ENCODE results near the gene TXNL4B. TPM values are rescaled to one million over a fixed set of nuclear protein-coding genes. Genes with fewer than 3 reads are reported as not detected.
"Not testable (repeated sequence)": the region's sequence is repeated elsewhere in the genome, so short reads cannot be mapped to it uniquely, and the experiment has no call there.

The TXNL4B gene
- polyA plus RNA-seq, 4 donors: 18.8 to 22.8 (median 20.6) TPM

DNA sequence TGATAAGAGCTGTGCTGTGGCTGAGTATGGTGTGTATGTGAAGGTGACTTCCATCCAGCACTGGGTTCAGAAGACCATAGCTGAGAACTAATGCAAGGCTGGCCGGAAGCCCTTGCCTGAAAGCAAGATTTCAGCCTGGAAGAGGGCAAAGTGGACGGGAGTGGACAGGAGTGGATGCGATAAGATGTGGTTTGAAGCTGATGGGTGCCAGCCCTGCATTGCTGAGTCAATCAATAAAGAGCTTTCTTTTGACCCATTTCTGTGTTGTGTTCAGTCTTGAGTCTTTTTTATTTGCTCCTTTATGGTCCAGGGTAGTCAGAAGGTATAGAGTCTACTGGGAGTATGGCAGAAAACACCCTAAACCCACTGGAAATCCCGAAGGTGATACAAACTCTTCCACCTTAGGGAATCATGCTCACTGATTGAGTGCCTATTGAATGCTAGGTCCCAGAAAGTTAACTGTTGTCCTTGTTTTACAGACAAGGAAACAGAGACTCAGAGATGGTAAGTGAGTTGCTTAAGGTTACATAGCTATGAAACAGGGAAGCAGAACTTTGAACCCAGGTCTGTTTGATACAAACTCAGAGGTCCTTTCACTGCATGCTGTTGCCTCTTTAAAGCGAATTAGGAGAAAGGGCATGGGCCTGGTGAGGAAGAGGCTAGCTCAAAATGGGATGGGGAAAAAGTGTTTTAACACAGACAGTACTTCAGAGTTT is 16.3 kb downstream of the TXNL4B start:
- not testable (repeated sequence) for DNase-seq (ENCODE audit: low read depth in 4 of 4, low spot score in 2 of 4)

DNA sequence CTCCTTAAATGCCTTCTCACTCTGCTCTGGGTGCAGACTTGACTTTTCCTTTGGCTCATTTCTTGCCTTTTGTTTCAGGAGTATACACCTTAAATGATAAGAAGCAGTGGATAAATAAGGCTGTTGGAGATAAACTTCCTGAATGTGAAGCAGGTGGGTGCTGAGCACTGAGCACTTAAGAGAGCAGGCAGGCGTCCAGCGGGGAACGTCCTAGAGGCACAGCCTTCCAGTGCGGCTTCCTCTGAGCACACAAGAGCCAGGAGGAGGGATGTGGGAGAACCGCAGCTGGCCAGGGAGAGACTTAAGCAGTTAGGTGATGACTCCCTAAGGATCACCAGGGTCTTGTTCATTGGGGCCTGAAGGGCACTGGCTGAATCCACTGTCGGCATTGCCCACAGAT is 18.4 kb downstream of the TXNL4B start:
- not testable (repeated sequence) for DNase-seq (ENCODE audit: low read depth in 4 of 4, low spot score in 2 of 4)

DNA sequence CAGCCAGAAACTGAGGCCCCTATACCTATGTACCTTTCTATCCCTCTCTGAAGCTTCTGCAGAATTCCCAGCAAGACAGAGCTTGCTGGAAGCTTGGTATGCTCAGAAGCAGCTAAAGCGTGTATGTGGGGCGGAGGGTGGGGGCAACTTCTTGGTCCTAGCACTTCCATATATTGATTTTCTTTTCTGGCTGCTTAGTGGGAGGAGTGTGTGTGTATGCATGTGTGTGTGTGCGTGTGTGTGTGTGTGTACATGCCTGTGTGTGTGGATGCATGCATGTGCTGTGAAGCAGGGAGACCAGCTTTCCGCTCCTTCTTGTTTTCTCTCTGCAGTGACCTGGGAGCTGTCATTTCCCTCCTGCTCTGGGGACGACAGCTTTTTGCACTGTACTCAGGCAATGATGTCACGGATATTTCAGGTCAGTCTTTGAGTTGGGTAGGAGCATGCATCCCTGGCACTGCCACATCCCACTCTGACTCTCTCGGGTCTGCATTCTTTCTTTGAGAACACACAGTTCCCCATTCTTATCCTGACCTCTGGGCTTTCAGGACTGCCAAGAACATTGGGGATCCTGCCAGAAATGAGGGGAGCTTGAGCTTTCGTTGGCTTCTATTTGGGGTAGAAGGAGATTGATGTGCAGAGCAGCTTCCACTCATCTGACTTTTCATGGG is 19.7 kb downstream of the TXNL4B start:
- DNase-seq (ENCODE audit: low read depth in 4 of 4, low spot score in 2 of 4): no peak

DNA sequence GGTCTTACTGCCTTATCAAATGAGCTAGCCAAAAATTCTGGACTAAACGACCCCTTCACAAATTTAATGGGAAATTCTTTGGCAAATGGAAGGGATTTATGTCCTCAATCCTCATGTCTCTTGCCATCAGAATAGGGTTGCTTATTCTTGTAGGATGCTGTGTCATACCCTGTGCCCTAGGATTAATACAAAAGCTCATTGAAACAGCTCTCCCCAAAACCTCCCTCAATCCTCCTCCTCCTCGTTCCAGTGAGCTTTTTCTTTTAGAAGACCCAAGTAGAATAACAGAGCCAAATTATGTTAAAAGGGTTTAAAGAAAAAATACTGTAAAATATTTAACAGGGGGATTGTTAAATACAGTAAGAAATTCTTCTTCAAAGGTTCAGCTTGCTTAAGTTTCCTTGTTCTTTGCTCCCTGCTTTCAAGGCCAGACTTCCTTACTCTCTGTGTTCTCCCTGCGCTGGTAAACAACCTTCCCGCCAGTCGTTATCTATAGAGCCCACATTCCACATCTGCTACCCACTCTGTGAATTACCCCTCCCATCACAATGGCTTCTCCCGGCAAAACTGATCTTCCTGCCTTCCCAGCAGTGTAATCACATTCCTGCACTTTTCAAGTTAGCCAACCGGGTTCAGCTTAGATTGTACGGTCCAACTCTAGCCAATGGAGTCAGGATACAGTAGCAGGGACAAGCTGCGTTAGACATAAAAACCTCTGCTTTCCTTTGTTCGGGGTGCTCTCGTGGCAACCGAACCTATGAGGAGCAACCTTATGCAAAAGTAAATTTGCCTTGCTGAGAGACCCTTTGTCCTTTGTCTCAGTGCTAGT is 20.7 kb downstream of the TXNL4B start:
- no peak for DNase-seq (ENCODE audit: low read depth in 4 of 4, low spot score in 2 of 4)

DNA sequence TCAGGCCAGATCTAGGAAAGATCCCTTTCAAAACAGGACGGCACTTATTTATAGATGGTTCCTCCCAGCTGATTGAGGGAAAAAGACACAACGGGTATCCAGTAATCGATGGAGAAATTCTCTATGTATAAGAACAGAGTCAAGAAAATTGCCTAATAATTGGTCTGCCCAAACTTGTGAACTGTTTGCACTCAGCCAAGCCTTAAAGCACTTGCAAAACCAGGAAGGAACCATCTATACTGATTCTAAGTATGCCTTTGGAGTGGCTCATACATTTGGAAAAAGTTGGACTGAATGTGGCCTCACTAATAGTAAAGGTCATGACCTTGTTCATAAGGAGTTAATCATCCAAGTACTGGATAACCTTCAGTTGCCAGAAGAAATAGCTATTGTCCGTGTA is 24.5 kb downstream of the TXNL4B start:
- DNase-seq (ENCODE audit: low read depth in 4 of 4, low spot score in 2 of 4): no peak

DNA sequence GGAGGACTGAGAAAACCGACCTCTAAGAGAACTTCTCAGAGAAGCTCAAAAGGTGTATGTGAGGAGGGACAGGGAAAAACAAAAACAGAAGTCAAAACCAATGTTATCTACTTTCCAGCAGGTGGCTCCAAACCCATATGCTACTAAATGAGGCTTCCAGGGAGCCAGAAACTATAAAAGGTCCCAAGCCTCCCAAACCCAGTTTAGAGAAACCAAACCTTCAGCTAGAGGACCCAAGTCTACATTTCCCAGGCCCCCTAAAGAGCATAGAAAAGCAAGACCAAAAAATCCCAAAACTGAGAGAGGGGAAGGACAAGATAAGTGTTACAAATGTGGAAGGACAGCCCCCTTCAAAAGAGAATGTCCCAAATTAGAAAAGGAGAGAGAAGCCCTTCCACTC is 26.7 kb downstream of the TXNL4B start:
- peak in 2 of 4 donors; percentile 5 to 49 for DNase-seq (ENCODE audit: low read depth in 4 of 4, low spot score in 2 of 4)

DNA sequence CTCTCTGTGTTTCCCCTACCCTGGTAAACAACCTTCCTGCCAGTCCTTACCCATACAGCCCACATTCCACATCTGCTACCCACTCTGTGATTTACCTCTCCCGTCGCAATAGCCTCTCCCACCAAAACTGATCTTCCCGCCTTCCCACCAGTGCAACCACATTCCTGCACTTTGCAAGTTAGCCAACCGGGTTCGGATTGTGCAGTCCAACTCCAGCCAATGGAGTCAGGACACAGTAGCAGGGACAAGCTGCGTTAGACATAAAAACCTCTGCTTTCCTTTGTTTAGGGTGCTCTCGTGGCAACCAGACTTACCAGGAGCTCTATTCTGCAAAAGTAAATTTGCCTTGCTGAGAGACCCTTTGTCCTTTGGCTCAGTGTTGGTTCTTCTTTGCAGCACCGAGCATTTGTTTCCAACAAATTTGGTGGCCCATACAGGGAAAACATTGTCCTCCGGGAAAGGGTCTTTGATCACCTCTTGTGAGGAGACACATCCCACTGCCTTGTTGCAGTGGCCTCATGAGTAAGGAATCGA is 29.0 kb downstream of the TXNL4B start:
- no peak for DNase-seq (ENCODE audit: low read depth in 4 of 4, low spot score in 2 of 4)

DNA sequence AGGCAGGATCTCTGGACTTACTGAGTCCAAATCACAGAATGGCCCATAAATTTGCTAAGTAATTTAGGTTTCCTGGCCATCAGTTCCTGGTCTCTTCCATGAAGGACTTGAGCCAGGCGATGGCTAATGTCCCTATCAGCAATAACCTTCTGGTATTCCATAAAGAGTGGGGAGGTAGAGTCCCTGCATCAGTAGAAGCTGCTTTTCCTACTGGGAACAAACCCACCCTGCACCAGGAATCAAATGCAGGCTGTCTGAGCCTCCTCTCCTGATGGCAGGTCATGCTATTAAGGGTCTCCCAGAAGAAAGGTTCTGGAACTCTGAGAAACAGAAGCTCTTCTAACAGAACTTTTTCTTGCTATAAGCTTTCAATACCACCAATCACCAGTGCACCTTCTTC is 31.9 kb downstream of the TXNL4B start:
- DNase-seq (ENCODE audit: low read depth in 4 of 4, low spot score in 2 of 4): no peak

DNA sequence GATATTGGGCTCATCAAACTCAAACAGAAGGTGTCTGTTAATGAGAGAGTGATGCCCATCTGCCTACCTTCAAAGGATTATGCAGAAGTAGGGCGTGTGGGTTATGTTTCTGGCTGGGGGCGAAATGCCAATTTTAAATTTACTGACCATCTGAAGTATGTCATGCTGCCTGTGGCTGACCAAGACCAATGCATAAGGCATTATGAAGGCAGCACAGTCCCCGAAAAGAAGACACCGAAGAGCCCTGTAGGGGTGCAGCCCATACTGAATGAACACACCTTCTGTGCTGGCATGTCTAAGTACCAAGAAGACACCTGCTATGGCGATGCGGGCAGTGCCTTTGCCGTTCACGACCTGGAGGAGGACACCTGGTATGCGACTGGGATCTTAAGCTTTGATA is 33.0 kb downstream of the TXNL4B start:
- no peak for DNase-seq (ENCODE audit: low read depth in 4 of 4, low spot score in 2 of 4)

DNA sequence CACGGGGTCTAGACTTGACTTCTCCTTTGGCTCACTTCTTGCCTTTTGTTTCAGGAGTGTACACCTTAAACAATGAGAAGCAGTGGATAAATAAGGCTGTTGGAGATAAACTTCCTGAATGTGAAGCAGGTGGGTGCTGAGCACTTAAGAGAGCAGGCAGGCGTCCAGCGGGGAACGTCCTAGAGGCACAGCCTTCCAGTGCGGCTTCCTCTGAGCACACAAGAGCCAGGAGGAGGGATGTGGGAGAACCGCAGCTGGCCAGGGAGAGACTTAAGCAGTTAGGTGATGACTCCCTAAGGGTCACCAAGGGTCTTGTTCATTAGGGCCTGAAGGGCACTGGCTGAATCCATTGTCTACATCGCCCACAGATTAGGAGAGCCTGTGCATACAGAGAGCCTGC is 34.4 kb downstream of the TXNL4B start:
- DNase-seq (ENCODE audit: low read depth in 4 of 4, low spot score in 2 of 4): not testable (repeated sequence)

DNA sequence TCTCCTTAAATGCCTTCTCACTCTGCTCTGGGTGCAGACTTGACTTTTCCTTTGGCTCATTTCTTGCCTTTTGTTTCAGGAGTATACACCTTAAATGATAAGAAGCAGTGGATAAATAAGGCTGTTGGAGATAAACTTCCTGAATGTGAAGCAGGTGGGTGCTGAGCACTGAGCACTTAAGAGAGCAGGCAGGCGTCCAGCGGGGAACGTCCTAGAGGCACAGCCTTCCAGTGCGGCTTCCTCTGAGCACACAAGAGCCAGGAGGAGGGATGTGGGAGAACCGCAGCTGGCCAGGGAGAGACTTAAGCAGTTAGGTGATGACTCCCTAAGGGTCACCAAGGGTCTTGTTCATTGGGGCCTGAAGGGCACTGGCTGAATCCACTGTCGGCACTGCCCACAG is 36.1 kb downstream of the TXNL4B start:
- DNase-seq (ENCODE audit: low read depth in 4 of 4, low spot score in 2 of 4): not testable (repeated sequence)

DNA sequence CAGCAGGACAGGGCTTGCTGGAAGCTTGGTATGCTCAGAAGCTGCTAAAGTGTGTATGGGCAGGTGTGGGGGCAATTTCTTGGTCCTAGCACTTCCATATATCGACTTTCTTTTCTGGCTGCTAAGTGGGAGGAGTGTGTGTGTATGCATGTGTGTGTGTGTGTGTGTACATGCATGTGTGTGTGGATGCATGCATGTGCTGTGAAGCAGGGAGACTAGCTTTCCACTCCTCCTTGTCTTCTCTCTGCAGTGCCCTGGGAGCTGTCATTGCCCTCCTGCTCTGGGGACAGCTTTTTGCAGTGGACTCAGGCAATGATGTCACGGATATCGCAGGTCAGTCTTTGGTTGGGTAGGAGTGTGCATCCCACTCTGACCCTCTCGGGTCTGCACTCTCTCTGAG is 37.5 kb downstream of the TXNL4B start:
- DNase-seq (ENCODE audit: low read depth in 4 of 4, low spot score in 2 of 4): no peak

DNA sequence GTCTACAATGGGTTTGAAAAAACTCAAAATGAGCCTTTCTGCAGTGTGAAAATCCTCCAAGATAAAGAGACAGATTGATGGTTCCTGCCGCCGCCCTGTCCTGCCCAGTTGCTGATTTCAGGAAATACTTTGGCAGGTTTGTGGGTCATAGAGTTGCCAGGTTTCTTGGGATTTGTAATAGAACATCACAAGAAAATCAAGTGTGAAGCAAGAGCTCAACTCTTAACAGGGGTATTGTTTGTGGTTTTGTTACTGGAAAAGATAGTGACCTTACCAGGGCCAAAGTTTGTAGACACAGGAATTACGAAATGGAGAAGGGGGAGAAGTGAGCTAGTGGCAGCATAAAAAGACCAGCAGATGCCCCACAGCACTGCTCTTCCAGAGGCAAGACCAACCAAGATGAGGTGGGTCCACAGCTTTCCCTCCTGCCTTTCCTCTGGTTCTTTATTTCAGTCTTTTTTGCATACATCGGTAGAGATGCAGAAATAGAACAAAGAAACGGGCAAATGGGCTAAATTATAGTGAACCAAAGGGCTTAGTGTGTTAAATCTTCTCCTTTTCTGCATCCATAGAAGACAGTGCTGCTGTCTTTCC is 39.1 kb downstream of the TXNL4B start, which contains the start of gene HP:
Gene HP (plus strand): TSS at position 252 of the 594 bp plus-strand sequence. CDS start 148 bp downstream, at position 400.
- not testable (repeated sequence) for DNase-seq (ENCODE audit: low read depth in 4 of 4, low spot score in 2 of 4)

DNA sequence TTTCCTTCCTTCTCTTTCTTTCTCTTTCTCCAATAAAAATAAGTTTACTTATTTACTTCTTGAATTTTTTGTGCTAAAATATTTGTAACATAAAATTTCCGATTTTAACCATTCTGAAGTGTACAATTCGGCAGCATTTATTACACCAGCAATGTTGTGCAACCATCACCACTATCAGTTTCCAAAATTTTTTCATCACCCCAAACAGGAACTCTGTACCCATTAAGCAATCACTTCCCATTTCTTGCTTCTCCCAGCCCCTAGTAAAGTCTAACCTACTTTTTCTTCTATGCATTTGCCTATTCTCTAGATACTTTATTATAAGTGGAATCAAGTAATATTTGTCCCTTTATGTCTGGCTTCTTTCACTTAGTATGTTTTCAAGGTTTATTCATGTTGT is 41.6 kb downstream of the TXNL4B start:
- no peak for DNase-seq (ENCODE audit: low read depth in 4 of 4, low spot score in 2 of 4)

DNA sequence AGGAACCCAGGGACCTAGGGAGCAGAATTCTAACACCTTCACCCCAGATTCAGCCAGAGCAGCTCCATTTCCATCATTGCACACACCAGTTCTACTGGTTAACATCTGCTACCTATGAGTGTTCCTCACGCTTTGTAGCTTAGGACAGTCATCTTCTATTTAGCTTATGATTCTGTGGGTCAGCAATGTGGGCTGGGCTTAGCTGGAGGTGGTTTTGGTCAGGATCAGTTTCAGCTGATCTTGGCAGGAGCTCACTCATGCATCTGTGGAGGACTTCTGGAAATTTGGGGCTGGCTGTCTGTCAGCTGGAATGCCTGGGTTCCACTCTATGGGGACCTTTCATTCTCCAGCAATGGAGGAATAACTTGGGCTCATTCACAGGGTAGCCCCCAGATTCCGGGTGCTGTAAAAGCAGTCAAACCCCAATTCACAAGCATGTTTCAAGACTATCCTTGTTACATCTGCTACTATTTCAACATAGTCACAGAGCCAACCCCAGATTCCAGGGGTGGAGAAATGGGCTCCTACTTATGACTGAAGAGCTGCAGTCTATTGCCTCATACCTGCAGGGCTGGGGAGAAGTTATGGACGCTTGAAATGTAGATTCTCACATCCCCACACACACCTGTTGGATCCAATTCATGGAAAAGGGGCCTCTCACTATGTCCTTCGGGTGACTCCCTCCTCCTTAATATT is 42.5 kb downstream of the TXNL4B start:
- no peak for DNase-seq (ENCODE audit: low read depth in 4 of 4, low spot score in 2 of 4)

DNA sequence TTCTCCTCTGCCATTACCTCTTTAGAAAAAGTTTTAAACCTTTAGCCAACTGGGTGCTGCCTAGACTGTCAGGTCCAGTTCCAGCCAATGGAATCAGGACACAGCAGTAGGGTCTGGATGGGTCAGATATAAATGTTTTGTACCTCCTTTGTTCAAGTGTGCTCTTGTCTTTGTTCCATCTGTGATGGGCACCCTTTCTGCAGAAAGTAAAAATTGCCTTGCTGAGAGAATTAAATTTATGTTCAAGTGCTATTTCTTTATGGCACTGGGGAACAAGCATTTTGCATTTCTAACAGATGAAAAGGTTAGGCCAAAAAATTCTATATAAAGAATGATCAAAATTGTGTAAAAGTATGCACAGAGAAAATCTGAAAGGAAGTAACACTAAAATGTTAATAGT is 44.3 kb downstream of the TXNL4B start:
- no peak for DNase-seq (ENCODE audit: low read depth in 4 of 4, low spot score in 2 of 4)

DNA sequence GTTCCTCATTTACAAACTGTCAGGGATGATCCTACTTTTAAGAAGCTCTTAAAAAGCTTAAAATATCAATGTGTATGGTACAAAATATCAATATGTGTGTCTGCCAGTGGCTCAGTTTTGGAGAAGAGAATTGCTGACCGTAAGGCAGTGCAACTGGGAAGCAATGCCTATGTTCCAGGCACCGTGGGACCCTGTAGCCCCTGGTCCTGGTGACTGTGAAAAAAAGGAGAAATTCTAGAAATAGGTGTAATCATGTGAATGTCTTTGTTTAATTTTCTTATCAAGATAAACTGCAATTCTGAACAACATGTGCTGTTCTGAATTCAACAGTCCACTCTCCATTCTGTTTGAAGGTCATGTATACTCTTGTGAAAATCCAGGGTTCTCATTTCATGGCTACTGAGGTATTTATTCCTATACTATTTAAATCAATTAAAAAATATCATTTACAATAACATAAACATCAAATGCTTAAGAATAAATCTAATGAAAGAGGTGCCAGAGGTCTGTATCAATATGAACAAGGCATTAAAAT is 48.5 kb downstream of the TXNL4B start:
- no peak for DNase-seq (ENCODE audit: low read depth in 4 of 4, low spot score in 2 of 4)

DNA sequence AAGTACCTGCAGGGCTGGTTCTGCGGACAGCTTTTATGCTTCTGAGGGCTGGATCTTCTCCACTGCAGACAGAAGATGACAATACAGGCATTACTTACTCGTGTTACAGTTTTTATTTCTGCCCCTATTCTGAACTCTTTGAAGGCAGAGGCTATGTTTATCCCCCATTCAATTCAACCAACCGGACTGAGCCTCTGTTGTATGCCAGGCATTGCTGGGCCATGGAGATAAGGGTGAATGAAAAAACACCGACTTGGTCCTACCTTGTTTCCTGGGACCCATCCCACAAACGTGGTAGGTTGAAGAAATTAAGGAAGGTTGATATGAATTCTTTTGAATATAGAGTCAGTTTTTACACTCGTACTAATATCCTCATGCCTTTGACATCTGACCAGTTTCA is 49.1 kb downstream of the TXNL4B start:
- DNase-seq (ENCODE audit: low read depth in 4 of 4, low spot score in 2 of 4): no peak

DNA sequence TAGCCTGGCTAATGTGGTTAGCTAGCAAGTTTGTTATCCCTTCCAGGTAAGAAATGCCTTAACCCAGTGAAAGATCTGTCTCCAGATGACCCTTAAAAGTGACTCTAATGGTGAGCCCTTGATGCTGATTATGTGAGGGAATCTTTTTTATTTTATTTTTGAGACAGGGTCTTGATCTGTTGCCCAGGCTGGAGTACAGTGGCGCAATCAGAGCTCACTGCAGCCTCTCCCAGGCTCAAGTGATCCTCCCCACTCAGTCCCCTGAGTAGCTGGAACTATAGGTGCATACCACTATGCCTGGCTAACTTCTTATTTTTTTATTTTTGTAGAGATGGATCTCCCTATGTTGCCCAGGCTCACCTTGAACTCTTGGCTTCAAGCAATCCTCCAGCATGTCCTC is 49.9 kb downstream of the TXNL4B start:
- no peak for DNase-seq (ENCODE audit: low read depth in 4 of 4, low spot score in 2 of 4)

DNA sequence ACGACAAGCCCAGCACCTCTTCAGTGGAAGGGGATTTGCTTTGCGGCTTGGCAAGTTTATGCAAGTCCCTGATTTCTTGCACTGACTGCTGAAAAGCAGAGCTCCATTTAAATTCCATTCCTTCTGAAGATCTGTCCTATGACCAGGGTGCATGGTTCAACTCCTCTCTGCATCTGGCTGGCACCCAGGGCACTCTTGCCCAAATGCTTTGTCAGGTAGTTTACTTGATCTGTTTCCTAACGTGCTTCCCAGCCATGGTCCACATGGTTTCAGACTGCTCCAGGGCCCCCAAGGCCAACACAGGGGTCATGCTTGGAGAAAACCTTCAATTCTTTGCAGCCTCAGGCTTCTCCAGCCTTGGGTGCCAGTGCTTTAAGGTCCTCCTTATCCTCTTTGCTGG is 50.4 kb downstream of the TXNL4B start:
- no peak for DNase-seq (ENCODE audit: low read depth in 4 of 4, low spot score in 2 of 4)

All from left renal cortex interstitium (tissue), 4 donors.